Urinary bladder (tissue), 4 donors: ENCODE results near the gene PRICKLE2. TPM values are rescaled to one million over a fixed set of nuclear protein-coding genes. Genes with fewer than 3 reads are reported as not detected.

ENCODE experiments used
- DNase-seq: peaks from one replicate; pipeline ENCODE4 v3.0.0-alpha.2; 2015; ENCODE audit errors: extremely low spot score
- H3K27ac ChIP-seq: one replicate; pipeline ENCODE4 v1.5.1; 2013; ENCODE audit warnings: low read depth, mild to moderate bottlenecking, moderate library complexity
- H3K36me3 ChIP-seq: one replicate; pipeline ENCODE4 v1.6.1; 2013; ENCODE audit warnings: mild to moderate bottlenecking, moderate library complexity; ENCODE audit not compliant: insufficient read depth
- H3K4me1 ChIP-seq: one replicate; pipeline ENCODE4 v1.6.1; 2013; ENCODE audit warnings: mild to moderate bottlenecking, moderate library complexity; ENCODE audit not compliant: insufficient read depth
- H3K4me3 ChIP-seq: one replicate; pipeline ENCODE4 v1.5.1; 2013; ENCODE audit warnings: low read depth, low read length
- WGBS: extraction: QIAGEN DNeasy Blood & Tissue Kit; methylation state at CpG from one replicate; pipeline ENCODE4 v1.1.7; 2013; 5-methylcytosine and 5-hydroxymethylcytosine counted together
- polyA plus RNA-seq: library from polyadenylated mRNA; stranded (reverse); fragments of 200-250 nt; gene quantifications from one replicate; pipeline ENCODE4 v1.2.3, GENCODE V29; 2013
- total RNA-seq: library from RNA; depleted of rRNA; stranded (reverse); fragments of >200 nt; gene quantifications from one replicate; pipeline ENCODE4 v1.2.3, GENCODE V29; 2014
- donor health status: healthy with polysubstance abuse.
- donor health status: healthy.

Gene PRICKLE2
- total and polyA plus RNA-seq, 2 donors = 22.4 to 89.7 TPM

GRCh38 chr3:64221571-64222257, 3.6 kb downstream of the PRICKLE2 start:
- no peak overlapping the region for H3K4me3 ChIP-seq
- no peaks in the 10 kb centered on the region for H3K36me3 ChIP-seq
- 81% methylated on average over 6 of the region's 6 CpGs for WGBS
- no peak overlapping the region for H3K27ac ChIP-seq
- DNase-seq = no peak
- H3K4me1 ChIP-seq = peaks cover 3% of the 10 kb centered on the region

DNA sequence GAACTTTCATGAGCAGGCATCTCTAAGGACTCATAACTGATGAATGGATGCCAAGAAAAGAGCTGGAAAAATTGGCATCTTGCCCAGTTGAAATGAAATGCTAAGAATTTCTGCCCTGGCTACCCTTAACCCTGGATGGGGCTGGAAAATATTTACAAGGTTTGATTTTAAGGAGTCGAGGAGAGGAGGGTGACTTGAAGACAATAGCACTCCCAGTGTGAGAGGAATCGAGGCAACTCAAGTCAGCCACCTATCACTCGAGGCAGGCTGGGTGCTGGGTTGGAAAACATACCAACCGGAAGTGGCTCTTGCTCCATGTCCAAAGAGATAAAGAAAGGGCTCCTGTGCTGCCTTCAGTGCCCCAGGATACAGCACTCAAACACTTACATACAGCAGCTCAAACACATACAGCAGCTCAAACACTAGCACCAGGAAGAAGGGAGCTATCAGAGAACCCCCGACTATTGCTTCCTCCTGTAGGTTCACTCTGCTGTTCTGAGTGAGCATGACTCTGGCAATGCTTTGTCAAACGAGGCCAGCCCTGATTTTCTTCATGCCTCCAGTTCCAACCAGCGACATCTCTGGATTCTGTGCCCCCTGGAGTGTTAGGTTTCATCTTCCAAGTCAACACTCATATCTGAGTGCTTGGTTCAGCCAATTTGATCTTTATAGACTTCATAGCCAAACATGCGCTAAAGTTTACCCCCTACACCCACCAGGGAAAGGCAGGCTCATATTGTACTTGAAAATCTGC, 4.9 kb downstream of the PRICKLE2 start:
- no peak for DNase-seq
- Histone ChIP-seq H3K4me3 (no peak overlapping the region), H3K27ac (no peak overlapping the region), H3K36me3 (no peaks in the 10 kb centered on the region), H3K4me1 (peaks cover 1% of the 10 kb centered on the region)
- 22% methylated on average over 8 of the region's 8 CpGs for WGBS

- H3K4me3 ChIP-seq = no peak overlapping the region
- H3K4me1 ChIP-seq = peaks cover 1% of the 10 kb centered on the region
- H3K36me3 ChIP-seq = no peaks in the 10 kb centered on the region
- DNase-seq = no peak
- no peak overlapping the region for H3K27ac ChIP-seq
- WGBS = 48% methylated on average over 4 of the region's 4 CpGs
Observed at GRCh38 chr3:64218746-64219145, 6.5 kb downstream of the PRICKLE2 start.

- no peak overlapping the region for H3K4me3 ChIP-seq
- 90% methylated on average over 3 of the region's 3 CpGs for WGBS
- H3K4me1 ChIP-seq = peaks cover 1% of the 10 kb centered on the region
- H3K27ac ChIP-seq = no peak overlapping the region
- H3K36me3 ChIP-seq = no peaks in the 10 kb centered on the region
- no peak for DNase-seq
Observed at GRCh38 chr3:64218329-64218728, 6.9 kb downstream of the PRICKLE2 start.

GRCh38 chr3:64216274-64217147, 8.8 kb downstream of the PRICKLE2 start:
- no peak overlapping the region for H3K4me3 ChIP-seq
- DNase-seq = no peak
- H3K4me1 ChIP-seq = peaks cover 1% of the 10 kb centered on the region
- no peak overlapping the region for H3K27ac ChIP-seq
- H3K36me3 ChIP-seq = no peaks in the 10 kb centered on the region
- 25% methylated on average over 10 of the region's 10 CpGs for WGBS

GRCh38 chr3:64215559-64215958, 9.7 kb downstream of the PRICKLE2 start:
- Histone ChIP-seq H3K4me1 (no peaks in the 10 kb centered on the region), H3K36me3 (no peaks in the 10 kb centered on the region), H3K27ac (no peak overlapping the region), H3K4me3 (no peak overlapping the region)
- 82% methylated on average over 3 of the region's 3 CpGs for WGBS
- DNase-seq = no peak

DNA sequence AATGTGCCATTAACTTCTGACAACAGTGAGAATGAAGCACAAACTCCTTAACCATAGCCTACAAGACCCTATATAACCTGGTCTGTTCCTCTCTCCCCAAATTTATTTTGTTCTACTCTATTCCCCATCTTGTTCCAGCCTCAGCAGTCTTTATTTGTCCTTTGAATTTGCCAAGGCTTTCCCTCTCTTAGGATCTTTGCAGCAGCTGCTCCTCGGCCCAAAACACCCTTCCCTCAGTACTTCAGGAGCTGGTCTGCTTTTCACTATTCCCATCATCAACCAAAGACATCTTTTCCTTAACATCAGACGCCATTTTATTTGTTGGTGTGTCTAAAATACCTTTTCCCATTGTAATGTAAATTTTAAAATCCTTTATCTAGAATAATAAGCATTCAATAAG, 10.2 kb downstream of the PRICKLE2 start:
- no peaks in the 10 kb centered on the region for H3K4me1 ChIP-seq
- no peak overlapping the region for H3K27ac ChIP-seq
- no peak for DNase-seq
- 50% methylated on average over 2 of the region's 2 CpGs for WGBS
- H3K36me3 ChIP-seq = no peaks in the 10 kb centered on the region
- H3K4me3 ChIP-seq = no peak overlapping the region

DNA sequence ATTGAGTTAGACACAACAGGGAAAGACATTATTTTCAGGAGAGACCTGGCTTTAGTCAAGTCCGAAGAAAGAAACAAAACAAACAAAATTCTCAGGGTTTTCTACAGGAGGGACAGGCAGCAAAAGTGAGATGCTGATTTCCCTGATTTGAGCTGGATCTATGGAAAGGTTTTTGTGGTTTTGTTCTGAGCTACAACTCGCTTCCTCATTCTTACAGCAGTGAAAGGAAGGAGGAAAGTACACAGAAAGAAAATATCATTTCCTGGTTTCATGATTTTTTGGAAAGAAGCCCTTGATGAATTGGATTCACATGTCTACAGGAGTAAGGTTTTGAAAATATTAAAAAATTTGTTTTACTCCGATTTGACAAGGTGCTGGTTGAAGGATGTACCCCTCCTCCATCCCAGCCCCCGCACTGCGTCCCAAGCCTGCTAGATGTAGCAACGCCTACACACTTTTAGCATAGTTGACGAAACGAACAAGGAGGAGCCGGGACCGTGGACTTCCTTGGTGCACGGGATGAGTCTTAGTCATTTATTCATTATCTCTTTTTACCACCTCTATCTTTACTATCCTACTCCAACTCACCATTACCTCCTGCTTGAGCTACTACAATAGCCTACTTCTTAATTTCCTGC, 10.8 kb downstream of the PRICKLE2 start:
- H3K36me3 ChIP-seq = no peaks in the 10 kb centered on the region
- 41% methylated on average over 11 of the region's 11 CpGs for WGBS

GRCh38 chr3:64213962-64214379, 11.3 kb downstream of the PRICKLE2 start:
- WGBS = 11% methylated on average over 8 of the region's 8 CpGs
- DNase-seq = peak; percentile 62
- Histone ChIP-seq H3K36me3 (no peaks in the 10 kb centered on the region), H3K27ac (peak overlapping the region; percentile 80), H3K4me1 (no peaks in the 10 kb centered on the region), H3K4me3 (peak overlapping the region; percentile 14)

More for the DNA sequence above, 10.8 kb downstream of the PRICKLE2 start:
- Histone ChIP-seq H3K4me1 (no peaks in the 10 kb centered on the region), H3K4me3 (peak overlapping the region; percentile 14), H3K27ac (peak overlapping the region; percentile 80)
- DNase-seq = no peak

GRCh38 chr3:64213224-64213878, 11.9 kb downstream of the PRICKLE2 start:
- Histone ChIP-seq H3K4me3 (no peak overlapping the region), H3K4me1 (no peaks in the 10 kb centered on the region)

DNA sequence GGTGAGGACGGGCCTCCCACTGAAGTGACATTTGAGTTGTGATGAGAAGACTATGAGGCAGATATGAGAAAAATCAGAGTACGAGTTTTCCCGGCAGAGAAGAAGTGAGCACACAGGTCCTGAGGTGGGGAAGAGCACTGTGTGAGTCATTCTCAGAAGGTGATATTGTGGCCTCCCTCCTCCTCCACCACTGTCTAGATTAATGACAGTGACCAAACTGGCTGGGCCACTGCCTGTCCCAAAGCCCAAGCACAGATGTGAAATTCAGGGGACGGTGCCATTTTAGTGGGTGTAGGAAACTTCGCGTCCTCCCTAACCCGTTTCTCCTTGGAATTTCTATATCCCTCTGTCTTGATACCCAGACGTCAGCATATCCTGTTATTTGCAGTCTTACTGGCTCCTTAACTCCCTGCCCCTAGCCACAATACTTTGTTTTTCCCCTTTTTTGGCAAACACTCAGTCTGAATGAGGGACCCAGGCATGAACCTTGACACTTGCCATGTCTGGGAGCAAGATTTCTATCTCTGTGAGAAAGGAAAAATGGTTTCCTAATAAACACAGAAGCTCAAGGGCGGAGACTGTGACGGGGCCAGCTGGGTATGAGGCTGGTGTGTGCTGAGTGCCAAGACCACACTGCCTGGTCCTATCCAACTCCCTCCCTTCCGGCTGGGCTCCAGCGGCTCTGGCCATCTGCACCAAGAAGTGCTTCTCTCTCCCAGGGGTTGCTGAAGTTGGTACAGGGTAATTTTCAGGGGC, 15.2 kb downstream of the PRICKLE2 start:
- no peak overlapping the region for H3K4me3 ChIP-seq
- peak overlapping the region; percentile 42 for H3K27ac ChIP-seq
- H3K36me3 ChIP-seq = no peaks in the 10 kb centered on the region
- WGBS = 39% methylated on average over 12 of the region's 12 CpGs
- no peak for DNase-seq
- no peaks in the 10 kb centered on the region for H3K4me1 ChIP-seq

More at GRCh38 chr3:64213224-64213878, 11.9 kb downstream of the PRICKLE2 start:
- 69% methylated on average over 9 of the region's 9 CpGs for WGBS
- DNase-seq = no peak
- Histone ChIP-seq H3K36me3 (no peaks in the 10 kb centered on the region), H3K27ac (peak overlapping the region; percentile 80)

GRCh38 chr3:64207289-64208080, 17.8 kb downstream of the PRICKLE2 start:
- H3K4me3 ChIP-seq = no peak overlapping the region
- H3K36me3 ChIP-seq = no peaks in the 10 kb centered on the region
- peak; percentile 58 for DNase-seq
- 33% methylated on average over 14 of the region's 14 CpGs for whole genome bisulfite sequencing
- H3K27ac ChIP-seq = no peak overlapping the region
- no peaks in the 10 kb centered on the region for H3K4me1 ChIP-seq
